CD4-positive, alpha-beta T cell treated with Interleukin-15 for 1 hour (primary cell): ENCODE measurements around the gene ISG15.
"Not testable (repeated sequence)": the region's sequence is repeated elsewhere in the genome, so short reads cannot be mapped to it uniquely, and the experiment has no call there.

Experiments used
- DNase-seq: peaks from one replicate; pipeline ENCODE4 v3.0.0-alpha.2; 2020

ISG15 gene

DNA sequence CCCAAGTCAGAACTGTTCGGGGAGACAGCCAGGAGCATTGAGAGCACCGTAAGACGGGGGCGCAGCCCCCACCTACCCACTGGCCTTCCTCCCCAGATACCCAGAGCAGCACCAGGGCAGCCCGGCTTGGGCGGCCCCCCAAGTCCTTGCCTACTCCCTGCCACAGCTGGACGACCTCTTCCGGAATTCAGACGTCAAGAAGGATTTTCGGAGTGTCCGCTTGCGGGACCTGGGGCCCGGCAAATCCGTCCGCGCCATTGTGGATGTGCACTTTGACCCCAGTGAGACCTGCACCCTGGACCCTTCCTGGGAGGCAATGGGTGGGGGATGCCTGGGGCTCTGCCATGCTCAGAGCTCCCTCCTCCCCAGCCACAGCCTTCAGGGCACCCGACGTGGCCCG, 34.1 kb downstream of the ISG15 start:
- no peak for DNase-seq

DNA sequence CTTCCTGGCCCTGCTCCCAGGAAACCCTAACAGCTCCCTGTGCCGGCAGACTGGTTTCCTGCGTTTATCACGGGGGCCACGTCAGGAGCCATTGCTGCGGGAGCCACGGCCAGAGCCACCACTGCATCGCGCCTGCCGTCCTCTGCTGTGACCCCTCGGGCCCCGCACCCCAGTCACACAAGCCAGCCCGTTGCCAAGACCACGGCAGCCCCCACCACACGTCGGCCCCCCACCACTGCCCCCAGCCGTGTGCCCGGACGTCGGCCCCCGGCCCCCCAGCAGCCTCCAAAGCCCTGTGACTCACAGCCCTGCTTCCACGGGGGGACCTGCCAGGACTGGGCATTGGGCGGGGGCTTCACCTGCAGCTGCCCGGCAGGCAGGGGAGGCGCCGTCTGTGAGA, 34.7 kb downstream of the ISG15 start:
- no peak for DNase-seq

DNA sequence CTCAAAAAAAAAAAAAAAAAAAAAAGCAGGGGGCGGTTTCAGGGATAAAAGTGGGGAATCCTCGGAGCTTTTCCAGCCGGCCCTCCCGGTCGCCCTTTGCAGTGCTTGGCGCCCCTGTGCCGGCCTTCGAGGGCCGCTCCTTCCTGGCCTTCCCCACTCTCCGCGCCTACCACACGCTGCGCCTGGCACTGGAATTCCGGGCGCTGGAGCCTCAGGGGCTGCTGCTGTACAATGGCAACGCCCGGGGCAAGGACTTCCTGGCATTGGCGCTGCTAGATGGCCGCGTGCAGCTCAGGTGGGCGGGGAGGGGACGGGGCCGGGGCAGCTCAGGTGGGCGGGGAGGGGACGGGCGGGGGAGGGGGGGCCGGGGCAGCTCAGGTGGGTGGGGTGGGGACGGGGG, 35.5 kb downstream of the ISG15 start:
- DNase-seq = no peak

DNA sequence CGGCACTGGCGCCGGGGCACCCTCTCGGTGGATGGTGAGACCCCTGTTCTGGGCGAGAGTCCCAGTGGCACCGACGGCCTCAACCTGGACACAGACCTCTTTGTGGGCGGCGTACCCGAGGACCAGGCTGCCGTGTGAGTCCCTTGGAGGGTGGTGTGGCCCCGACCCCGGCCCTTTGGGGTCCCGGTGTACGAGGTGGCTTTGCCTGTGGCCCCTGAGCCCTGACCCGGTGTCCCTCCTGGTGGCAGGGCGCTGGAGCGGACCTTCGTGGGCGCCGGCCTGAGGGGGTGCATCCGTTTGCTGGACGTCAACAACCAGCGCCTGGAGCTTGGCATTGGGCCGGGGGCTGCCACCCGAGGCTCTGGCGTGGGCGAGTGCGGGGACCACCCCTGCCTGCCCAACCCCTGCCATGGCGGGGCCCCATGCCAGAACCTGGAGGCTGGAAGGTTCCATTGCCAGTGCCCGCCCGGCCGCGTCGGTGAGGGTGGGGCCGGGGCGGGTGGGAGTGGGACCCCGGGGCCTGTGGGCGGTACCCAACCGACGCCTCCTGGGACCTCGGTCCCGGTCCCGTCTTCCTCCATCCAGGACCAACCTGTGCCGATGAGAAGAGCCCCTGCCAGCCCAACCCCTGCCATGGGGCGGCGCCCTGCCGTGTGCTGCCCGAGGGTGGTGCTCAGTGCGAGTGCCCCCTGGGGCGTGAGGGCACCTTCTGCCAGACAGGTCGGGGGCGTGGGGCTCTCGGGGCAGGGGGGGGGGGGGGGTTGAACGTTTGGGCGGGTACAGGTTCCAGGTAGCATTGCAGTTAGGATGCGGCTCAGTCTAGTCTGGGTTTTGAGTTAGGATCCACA, 36.2 kb downstream of the ISG15 start:
- DNase-seq = no peak

DNA sequence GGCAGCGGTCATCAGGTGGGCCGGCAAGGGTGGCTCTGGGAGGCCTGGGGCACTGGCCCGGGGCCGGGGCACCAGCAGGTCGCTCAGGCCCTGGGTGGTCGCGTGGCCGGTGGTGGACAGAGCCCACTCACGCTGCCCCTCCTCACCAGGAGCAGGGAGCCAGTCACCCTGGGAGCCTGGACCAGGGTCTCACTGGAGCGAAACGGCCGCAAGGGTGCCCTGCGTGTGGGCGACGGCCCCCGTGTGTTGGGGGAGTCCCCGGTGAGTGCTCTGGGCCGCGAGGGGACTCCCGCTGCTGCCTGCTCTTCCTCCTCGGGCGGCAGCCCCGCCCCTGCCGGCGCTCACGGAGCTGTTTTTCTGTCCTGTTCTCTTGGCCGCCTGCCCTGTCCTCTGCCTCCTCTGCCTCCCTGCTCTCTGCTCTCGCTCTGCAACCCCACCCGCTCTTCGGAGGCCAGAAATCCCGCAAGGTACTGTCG, 37.3 kb downstream of the ISG15 start:
- no peak for DNase-seq

DNA sequence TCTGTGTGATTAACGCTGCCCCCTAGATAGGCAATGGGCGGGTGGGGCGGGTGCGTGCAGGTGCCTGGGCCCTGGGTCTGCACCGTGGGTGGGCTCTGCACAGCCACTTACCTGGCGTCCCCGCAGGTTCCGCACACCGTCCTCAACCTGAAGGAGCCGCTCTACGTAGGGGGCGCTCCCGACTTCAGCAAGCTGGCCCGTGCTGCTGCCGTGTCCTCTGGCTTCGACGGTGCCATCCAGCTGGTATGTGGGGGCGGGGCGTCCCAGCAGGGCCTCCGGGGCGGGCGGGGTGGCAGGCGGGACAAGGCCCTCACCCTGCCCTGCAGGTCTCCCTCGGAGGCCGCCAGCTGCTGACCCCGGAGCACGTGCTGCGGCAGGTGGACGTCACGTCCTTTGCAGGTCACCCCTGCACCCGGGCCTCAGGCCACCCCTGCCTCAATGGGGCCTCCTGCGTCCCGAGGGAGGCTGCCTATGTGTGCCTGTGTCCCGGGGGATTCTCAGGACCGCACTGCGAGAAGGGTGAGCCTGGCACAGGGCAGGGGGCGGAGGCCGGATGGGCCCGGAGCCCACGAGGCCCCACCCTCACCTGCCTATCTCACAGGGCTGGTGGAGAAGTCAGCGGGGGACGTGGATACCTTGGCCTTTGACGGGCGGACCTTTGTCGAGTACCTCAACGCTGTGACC, 38.0 kb downstream of the ISG15 start:
- no peak for DNase-seq

DNA sequence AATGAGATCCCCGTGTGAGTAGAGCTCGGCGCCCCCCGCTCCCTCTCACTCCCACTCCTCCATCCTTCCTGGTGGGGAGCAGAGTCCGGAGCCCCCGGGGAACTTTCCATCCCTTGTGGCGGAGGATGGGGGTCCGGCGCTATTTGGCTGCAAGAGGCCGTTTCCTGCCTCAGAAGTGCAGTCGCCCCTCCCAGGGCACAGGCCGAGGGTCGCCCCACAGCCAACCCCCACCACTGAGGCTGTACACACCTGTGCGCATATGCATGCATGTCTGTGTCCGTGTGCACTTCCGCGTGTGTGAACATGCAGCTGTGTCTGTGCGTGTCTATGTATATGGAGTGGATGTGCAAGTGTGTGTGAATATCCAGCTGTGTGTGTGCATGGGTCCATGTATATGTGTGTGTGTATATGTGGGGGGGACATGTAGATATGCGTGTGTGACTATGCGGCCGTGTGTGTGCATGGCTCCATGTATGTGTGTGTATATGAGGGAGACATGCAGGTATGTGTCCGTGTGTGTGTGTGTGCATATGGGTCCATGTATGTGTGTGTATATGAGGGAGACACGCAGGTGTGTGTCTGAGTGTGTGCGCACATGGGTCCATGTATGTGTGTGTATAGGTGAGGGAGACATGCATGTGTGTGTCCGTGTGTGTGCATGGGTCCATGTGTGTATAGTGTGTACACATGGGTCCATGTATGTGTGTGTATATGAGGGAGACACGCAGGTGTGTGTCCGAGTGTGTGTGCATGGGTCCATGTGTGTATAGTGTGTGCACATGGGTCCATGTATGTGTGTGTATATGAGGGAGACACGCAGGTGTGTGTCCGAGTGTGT, 38.9 kb downstream of the ISG15 start:
- no peak for DNase-seq

DNA sequence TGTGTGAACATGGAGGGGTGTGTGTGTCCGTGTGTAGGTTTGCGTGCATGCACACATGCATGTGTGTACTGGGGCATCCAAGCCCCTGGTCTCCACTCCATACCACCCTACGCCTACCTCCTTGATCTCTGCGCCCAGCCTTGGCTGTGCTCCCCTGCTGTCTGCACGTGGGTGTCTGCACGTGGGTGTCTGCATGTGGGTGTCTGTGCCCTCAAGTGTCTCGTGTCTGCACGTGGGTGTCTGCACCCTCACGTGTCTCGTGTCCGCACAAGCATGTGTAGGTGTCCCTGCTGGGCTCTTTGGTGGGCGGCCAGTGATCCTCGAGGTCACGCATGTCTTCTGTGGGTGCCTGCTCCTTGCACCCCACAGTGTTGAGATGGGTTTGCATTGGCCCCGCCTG, 39.7 kb downstream of the ISG15 start:
- no peak for DNase-seq

DNA sequence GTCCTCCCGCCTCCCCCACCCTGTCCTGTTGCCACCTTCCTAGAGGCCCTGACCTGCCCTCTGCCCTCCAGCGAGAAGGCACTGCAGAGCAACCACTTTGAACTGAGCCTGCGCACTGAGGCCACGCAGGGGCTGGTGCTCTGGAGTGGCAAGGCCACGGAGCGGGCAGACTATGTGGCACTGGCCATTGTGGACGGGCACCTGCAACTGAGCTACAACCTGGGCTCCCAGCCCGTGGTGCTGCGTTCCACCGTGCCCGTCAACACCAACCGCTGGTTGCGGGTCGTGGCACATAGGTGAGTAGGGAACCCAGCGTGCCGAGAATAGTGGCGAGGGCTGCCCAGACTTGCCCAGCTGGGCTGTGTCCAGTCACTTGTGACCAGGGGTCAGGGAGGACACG, 40.4 kb downstream of the ISG15 start:
- DNase-seq = no peak

DNA sequence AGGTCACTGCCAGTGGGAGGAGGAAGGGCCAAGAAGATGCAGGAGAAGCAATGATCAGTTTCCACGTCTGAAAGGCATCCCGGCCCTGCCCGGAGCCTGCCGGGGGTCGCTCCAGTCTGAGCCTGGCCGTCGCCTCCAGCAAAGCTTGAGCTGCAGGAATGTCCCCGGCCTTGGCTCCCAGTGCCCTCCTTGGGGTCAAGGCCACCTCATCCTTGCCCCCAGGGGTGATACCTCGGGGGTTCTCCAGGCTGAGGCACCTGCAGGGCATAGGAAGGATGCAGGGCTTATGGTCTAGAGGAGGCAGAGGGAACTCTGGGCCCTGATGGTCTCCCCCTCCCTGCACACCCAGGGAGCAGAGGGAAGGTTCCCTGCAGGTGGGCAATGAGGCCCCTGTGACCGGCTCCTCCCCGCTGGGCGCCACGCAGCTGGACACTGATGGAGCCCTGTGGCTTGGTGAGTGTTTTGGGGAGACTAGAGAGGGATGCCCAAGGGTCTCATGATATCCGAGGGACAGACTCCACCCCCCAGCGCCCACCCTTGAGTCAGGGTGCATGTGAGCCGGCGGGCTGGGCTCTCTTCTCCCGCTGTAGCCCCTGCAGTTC, 40.9 kb downstream of the ISG15 start:
- DNase-seq = no peak

DNA sequence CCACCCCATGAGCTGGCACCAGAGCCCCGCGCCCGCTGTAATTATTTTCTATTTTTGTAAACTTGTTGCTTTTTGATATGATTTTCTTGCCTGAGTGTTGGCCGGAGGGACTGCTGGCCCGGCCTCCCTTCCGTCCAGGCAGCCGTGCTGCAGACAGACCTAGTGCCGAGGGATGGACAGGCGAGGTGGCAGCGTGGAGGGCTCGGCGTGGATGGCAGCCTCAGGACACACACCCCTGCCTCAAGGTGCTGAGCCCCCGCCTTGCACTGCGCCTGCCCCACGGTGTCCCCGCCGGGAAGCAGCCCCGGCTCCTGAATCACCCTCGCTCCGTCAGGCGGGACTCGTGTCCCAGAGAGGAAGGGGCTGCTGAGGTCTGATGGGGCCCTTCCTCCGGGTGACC, 41.7 kb downstream of the ISG15 start:
- no peak for DNase-seq

DNA sequence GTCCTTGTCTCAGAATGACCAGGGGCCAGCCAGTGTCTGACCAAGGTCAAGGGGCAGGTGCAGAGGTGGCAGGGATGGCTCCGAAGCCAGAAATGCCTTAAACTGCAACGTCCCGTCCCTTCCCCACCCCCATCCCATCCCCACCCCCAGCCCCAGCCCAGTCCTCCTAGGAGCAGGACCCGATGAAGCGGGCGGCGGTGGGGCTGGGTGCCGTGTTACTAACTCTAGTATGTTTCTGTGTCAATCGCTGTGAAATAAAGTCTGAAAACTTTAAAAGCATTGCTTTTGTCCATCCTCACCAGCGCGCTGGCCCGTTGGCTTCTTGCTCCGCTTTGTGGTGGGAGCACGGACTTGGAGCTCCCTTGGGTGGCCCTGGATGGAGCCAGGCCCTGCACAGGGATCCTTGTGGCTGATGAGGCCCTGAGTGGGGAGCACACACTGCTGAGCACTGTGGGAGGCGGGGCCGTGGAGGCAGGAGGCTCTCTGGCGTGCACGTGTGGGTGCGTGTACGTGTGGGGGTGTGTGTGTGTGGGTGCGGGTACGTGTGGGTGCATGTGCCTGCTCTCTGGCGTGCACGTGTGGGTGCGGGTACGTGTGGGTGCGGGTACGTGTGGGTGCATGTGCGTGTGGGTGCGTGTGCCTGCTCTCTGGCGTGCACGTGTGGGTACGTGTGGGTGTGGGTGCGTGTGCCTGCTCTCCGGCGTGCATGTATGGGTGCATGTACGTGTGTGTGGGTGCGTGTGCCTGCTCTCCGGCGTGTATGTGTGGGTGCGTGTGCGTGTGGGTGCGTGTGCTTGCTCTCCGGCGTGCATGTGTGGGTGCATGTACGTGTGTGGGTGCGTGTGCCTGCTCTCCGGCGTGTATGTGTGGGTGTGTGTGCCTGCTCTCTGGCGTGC, 42.8 kb downstream of the ISG15 start:
- DNase-seq = no peak

DNA sequence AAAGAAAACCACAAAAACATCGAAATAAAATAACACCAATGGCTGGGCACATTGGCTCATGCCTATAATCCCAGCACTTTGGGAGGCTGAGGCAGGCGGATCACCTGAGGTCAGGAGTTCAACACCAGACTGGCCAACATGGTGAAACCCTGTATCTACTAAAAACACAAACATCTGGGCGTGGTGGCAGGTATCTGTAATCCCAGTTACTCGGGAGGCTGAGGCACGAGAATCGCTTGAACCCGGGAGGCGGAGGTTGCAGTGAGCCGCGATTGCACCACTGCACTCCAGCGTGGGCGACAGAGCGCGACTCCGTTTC, 44.4 kb downstream of the ISG15 start:
- DNase-seq = not testable (repeated sequence)

DNA sequence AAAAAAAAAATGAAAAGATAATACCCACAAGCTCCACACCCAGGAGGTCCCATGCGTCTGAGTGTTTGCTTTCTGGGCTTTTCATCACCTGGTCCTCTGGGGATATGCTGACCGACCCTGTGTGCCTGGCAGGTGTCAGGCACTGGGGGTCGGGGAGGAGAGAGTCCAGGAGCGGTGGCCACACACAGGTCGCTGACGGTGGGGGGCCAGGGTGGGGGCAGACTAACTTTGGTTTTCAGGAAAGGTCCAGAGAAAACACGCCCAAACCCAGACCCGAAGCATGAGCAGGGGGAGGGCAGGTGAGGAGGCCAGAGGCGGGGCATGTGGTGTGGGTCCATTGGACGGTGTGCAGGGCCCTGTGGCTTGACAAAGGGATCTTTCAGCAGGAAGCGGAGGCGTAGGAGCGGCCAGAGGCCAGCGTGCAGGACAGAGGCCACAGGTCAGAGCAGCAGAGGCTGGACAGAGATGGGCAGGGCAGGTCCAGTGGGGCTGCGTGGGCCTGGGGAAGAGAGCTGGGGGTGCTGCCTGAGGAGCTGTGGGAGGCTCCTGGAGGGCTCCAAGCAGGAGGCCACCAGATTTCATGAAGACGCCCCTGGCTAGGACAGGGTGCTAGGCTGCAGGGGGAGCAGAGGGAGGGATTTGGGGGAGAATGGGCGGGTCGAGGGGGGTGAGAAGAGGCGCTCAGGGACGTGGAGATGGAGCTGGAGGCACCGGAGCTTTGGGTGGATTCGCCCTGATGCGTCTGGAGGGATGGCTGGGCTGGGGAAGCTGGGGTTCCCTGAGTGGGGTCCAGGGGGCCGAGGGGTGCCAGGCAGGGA, 45.0 kb downstream of the ISG15 start:
- no peak for DNase-seq

DNA sequence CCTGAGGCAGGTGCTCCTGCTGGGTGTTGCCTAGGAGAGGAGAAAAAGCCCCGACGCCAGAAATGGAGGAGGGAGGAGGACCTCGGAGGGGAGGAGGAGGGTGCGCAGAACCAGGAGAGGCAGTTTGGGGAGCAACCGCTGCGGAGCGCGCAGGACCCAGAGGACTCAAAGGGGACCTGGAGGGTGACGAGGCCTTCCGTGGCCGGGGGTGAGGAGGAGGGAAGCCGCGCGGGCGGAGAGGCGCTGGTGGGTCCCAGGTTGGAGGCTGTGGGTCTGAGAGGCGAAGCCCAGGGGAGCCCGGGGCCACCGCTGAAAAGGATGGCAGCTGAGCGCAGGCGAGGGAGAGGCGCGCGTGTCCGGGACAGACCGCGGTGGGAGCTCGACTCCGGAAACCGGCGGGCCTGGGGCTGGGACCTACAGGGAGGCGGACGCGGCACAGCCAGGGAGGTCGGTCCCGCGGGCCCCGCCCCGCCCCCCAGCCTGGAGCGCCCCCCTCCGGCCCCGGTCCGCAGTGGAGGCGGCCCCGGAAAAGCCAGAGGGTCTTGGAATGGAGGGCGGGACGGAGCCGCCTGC, 45.7 kb downstream of the ISG15 start:
- DNase-seq = no peak

DNA sequence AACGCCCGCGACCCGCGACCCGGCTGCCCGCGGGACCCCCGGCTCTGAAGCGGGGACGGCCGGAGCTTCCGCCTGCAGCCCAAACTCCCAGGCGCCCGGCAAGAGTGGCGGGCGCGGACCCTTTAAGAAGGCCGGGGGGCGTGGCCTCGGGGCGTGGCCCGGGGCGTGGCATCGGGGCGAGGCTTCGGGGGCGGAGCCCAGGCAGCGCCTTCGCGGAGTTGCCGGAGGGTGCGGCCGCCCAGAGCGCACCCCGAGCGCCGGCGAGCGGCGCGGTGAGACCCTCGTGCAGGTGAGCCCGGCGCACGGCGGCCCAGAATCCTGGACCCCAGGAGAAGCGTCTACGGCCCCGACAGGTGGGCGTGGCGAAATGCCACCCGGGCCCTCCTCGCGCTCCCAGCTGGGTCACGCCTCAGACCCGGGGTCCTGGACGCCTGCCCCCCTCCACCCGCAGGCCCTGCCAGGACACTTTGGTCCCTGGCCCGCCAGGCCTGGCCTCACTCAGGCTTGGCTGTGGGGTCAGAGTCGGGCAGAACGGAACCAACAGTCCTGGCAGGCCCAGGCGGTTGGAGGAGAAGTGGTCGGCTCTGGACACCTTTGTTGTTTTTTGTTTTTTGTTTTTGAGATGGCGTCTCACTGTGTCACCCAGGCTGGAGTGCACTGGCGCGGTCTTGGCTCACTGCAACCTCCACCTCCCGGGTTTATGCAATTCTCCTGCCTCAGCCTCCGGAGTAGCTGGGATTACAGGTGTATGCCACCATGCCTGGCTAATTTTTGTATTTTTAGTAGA, 46.4 kb downstream of the ISG15 start:
- peak; percentile 89 for DNase-seq

DNA sequence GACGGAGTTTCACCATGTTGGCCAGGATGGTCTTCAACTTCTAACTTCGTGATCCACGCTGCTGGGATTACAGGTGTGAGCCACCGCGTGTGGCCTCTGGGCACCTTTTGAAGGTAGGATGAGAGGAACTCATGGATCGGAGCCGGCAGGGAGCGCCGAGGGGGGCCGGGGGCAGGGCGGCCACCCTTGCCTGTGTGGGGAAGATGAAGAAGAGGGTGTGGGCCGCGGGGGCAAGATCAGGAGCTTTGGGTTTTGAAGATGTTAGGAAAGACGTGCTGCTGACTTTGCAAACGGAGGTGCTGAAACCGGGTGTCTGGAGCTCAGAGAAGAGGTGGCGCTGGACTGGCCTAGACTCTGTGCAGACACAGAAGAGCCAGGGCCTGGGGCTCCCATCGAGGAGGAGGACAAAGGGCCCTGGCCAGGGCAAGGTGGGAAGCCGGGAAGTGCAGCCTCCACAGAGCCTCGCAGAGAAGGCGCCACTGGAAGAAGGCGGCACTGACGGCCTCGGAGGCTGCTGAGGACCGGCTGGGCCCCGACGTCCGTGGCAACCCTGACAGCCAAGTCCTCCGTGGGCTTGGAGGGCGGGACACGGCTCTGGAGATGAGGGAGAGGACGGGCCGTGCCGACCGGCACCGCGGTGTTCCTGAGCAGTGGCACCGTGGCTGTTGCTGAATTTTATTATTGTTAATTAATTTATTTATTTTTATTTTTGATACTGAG, 47.1 kb downstream of the ISG15 start:
- no peak for DNase-seq

DNA sequence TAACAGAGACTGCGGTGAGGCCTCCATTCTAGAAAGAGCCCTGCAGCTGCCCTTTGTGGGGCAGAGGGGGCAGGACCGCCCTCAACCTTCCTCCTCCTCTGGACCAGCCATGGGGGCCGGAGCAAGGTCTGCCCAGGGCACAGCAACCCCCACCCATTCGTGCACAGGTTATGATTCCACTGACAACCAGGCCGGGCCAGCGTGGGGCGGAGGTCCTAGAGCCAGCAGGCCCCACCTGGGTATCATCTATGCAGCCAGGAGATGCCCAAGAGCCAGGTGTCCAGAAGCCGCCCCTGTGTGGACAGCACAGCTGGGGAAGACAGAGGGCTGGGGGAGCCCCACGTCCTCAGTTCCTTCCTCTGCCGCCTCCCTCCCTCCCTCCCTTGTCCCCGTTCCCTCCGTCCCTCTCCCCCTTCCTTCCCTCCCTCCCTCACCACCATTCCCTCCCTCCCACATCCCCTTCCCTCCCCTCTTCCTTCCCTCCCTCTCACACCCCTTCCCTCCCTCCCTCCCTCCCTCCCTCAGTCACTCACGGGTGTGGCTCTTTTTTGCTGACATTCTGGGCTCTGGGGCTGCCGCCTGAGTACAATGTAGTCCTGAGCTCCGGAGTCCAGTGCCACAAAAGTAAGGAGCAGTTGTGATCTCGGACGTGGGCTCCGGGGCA, 48.5 kb downstream of the ISG15 start:
- DNase-seq = no peak
